Motor neuron (in vitro differentiated cells): Measurements from ENCODE around the gene MSX1. TPM values are rescaled to one million over a fixed set of nuclear protein-coding genes. Genes with fewer than 3 reads are reported as not detected.

Experiments used
- ATAC-seq, 8 experiments: fragments of 200-7000 bp; cut with Tn5 transposase; replicated peaks in 6 of 8; 2 replicates each; pipeline ENCODE4 v1.8.0; 2021; ENCODE audit warnings: mild to moderate bottlenecking in 8 of 8, moderate library complexity in 8 of 8
- H3K27ac ChIP-seq, 2 donors: fragments of 250-450 bp; sonication (Bioruptor Pico); 2 replicates each; pipeline ENCODE4 v1.9.0; 2021; ENCODE audit warnings: antibody characterized with exemption in 2 of 2, mild to moderate bottlenecking in 2 of 2, moderate library complexity in 1 of 2
- H3K4me1 ChIP-seq, 2 donors: fragments of 250-450 bp; sonication (Bioruptor Pico); replicated peaks in 1 of 2; 2 replicates each; pipeline ENCODE4 v1.6.1; 2021; ENCODE audit warnings: antibody characterized with exemption in 2 of 2, mild to moderate bottlenecking in 2 of 2, moderate library complexity in 1 of 2
- H3K4me3 ChIP-seq, 5 donors: fragments of 250-450 bp; sonication (Bioruptor Pico); 2 replicates each; pipeline ENCODE4 v1.9.0; 2021; ENCODE audit warnings: antibody characterized with exemption in 5 of 5, mild to moderate bottlenecking in 5 of 5, moderate library complexity in 4 of 5
- WGBS, 10 experiments: fragments of 450-650 bp; shearing (Covaris generic); methylation state at CpG; one replicate each; pipeline ENCODE4 v1.0.0; 2022; 5-methylcytosine and 5-hydroxymethylcytosine counted together
- in situ Hi-C, 9 experiments: fragments of 400-800 bp; cut with MboI; loops; one replicate each; pipeline ENCODE4 v1.15.0; 2021; ENCODE audit warnings: low sequenced_read_pairs in 9 of 9, low pct_unique_long_range_greater_than_20kb in 2 of 9; ENCODE audit not compliant: unreplicated experiment in 9 of 9
- total RNA-seq, 8 experiments: library from RNA; unstranded; fragments of 300-600 nt; gene quantifications; 2 replicates each; pipeline versions ENCODE4 v1.2.3 to v1.2.4, GENCODE V29; 2022

MSX1 gene
- total RNA-seq, 8 experiments from 2014 or later, result 1.1 to 52.3 (median 5.0) TPM

DNA sequence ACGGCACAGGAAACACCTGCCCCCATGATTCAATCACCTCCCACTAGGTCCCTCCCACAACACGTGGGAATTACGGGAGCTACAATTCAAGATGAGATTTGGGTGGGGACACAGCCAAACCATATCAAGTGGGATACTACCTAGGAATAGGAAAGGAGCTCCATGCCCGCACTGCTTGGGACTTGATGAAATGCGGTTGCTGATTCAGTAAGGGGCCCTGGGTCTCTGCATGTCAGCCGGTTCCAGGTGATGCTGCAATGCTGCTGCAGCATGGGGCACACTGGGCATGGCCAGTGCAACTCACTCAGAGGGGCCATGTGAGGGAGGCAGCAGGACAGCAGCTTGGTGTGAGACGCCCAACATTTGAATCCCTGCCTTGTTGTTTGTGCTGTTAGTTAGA lies 34.0 kb upstream of the MSX1 start:
- Histone ChIP-seq H3K27ac (no peak overlapping the region), H3K4me3 (no peak overlapping the region), H3K4me1 (peaks cover 29 to 50% of the 10 kb centered on the region in 2 donors)
- no peak for ATAC-seq
- WGBS, 10 experiments, result 0 to 89% methylated on average over 1 to 4 of the region's 7 CpGs; no CpG with 5 or more reads in 8 of the 10 experiments
- in situ Hi-C loops, result no loop called here

DNA sequence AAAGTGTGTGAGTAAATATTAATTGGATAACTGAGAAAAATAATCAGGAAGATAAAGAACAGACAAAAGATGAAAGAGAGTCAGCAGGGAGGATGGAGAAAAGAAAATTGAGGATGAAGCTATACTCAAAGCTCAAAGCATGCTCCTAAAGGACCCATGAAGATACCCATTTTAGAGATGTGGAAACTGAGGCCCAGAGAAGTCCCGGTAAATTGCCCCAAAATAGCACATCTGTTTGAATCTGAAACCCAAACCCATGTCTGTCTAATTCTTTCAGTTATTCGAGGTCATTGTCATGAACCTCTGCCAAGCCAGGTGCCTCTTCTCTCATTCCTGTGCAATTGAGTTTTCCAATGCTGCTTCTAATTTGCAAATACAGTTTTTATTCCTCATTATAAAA lies 29.6 kb upstream of the MSX1 start:
- Histone ChIP-seq H3K4me3 (no peak overlapping the region), H3K4me1 (peaks cover 16 to 26% of the 10 kb centered on the region in 2 donors), H3K27ac (no peak overlapping the region)
- no peak for ATAC-seq
- in situ Hi-C loops, result no loop called here
- WGBS, 10 experiments, result 45 to 100% (median 85%) methylated on average over 1 to 2 of the region's 2 CpGs; no CpG with 5 or more reads in 2 of the 10 experiments

GRCh38 chr4:4831266-4831665 lies 28.2 kb upstream of the MSX1 start:
- 71 to 100% (median 98%) methylated on average over 1 to 4 of the region's 7 CpGs; no CpG with 5 or more reads in 2 of the 10 experiments for WGBS, 10 experiments
- no peak for ATAC-seq
- in situ Hi-C loops, result no loop called here

GRCh38 chr4:4831825-4832224 lies 27.6 kb upstream of the MSX1 start:
- H3K4me3 ChIP-seq, result no peak overlapping the region
- WGBS, 10 experiments, result 73 to 100% (median 95%) methylated on average over 2 to 3 of the region's 6 CpGs; no CpG with 5 or more reads in 2 of the 10 experiments

More at GRCh38 chr4:4831266-4831665, 28.2 kb upstream of the MSX1 start:
- no peak overlapping the region for H3K27ac ChIP-seq
- H3K4me3 ChIP-seq, result no peak overlapping the region
- peaks cover 16 to 21% of the 10 kb centered on the region in 2 donors for H3K4me1 ChIP-seq

GRCh38 chr4:4836044-4836443 lies 23.4 kb upstream of the MSX1 start:
- Histone ChIP-seq H3K4me1 (peaks cover 16 to 20% of the 10 kb centered on the region in 2 donors), H3K27ac (no peak overlapping the region), H3K4me3 (no peak overlapping the region)
- no peak for ATAC-seq
- in situ Hi-C loops, result no loop called here
- WGBS, 10 experiments, result 10 to 100% (median 100%) methylated on average over 1 to 3 of the region's 3 CpGs; no CpG with 5 or more reads in 2 of the 10 experiments

More at GRCh38 chr4:4831825-4832224, 27.6 kb upstream of the MSX1 start:
- H3K4me1 ChIP-seq, result peaks cover 14 to 19% of the 10 kb centered on the region in 2 donors
- ATAC-seq, result no peak
- in situ Hi-C loops, result no loop called here
- no peak overlapping the region for H3K27ac ChIP-seq

- Histone ChIP-seq H3K4me1 (peaks cover 16 to 24% of the 10 kb centered on the region in 2 donors), H3K4me3 (no peak overlapping the region), H3K27ac (no peak overlapping the region)
- in situ Hi-C loops, result no loop called here
- WGBS, 10 experiments, result 75 to 100% (median 100%) methylated on average over 1 to 2 of the region's 2 CpGs; no CpG with 5 or more reads in 3 of the 10 experiments
- no peak for ATAC-seq
These were observed 22.1 kb upstream of the MSX1 start for GRCh38 chr4:4837316-4837715.

DNA sequence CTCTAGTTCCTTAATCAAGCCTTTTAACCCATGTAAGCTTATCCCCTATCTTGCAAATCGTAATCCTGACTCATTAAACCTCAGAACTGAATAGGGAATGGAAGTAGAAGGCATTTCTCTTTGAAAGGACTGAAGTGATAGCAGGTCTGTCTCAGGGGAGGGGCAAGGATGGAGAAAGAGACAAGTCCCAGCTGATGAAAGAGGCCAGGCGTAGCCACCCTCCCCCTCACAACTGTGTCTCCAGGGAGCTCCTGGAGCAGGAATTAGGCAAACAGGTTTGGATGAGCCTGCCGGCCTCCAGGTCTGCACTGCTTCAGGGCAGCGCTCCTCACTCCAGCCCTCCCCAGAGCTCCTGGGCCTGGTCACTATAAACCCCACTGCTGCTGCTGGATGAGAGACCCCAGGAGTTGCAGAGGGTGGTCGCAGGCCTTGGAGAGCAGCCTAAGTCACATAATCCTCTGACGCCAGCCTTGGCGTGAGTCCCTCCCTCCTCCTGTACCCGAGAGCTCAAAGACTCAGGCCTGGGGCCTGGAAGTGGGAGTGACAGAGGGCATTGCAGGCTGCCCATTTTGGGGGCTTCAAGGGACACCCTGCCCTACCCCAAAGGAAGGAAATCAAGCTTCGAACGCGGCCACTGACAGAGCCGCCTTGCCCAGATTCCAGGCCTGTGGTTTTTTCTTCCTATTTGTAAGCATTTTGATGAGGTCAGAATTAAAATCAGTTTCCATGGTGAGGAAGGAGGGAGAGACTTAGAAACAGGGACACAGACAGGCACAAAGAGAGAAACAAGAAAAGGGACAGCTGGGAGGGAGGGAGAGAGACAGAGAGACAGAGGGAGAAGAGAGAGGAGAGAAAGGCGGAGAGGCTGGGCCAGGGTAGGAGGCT lies 21.2 kb upstream of the MSX1 start:
- Histone ChIP-seq H3K4me1 (peaks cover 16 to 24% of the 10 kb centered on the region in 2 donors), H3K27ac (peak overlapping the region; percentile 59), H3K4me3 (no peak overlapping the region)
- ATAC-seq, result peak; percentile 47 to 81 (median 75)
- 40 to 92% (median 49%) methylated on average over 1 to 10 of the region's 13 CpGs; no CpG with 5 or more reads in 2 of the 10 experiments for WGBS, 10 experiments
- in situ Hi-C loops, result no loop called here

- ATAC-seq, result peak; percentile 32 to 73 (median 40)
- WGBS, 10 experiments, result 7 to 72% (median 50%) methylated on average over 2 to 7 of the region's 16 CpGs; no CpG with 5 or more reads in 2 of the 10 experiments
These were observed 20.3 kb upstream of the MSX1 start for GRCh38 chr4:4838936-4839810.

GRCh38 chr4:4840351-4840750 lies 19.1 kb upstream of the MSX1 start:
- H3K4me1 ChIP-seq, result peaks cover 22 to 36% of the 10 kb centered on the region in 2 donors
- H3K27ac ChIP-seq, result no peak overlapping the region
- in situ Hi-C loops, result no loop called here
- H3K4me3 ChIP-seq, result no peak overlapping the region
- no peak for ATAC-seq
- WGBS, 10 experiments, result 22 to 80% (median 60%) methylated on average over 1 to 7 of the region's 9 CpGs; no CpG with 5 or more reads in 3 of the 10 experiments

More at GRCh38 chr4:4838936-4839810, 20.3 kb upstream of the MSX1 start:
- peak overlapping the region; percentile 59 for H3K27ac ChIP-seq
- in situ Hi-C loops, result no loop called here
- peaks cover 21 to 33% of the 10 kb centered on the region in 2 donors for H3K4me1 ChIP-seq
- no peak overlapping the region for H3K4me3 ChIP-seq

DNA sequence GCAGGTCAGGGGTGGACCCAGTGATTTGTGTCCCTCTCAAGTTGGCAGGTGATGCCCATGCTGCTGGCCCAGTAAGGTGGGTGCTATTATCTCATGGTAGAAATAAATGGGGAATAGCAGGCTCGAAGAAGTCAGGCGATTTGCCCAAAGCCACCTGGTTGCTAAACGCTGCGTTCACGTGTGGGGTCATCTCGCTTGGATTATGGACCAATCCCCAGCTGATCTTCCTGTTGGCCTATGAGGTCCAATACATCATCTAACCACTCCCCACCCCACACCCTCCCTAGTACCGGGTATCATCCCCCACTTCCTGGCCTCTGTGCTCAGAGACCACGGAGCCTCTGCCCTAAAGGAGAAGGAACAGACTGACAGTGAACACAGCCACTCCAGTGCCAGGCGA lies 18.3 kb upstream of the MSX1 start:
- H3K4me3 ChIP-seq, result no peak overlapping the region
- no peak overlapping the region for H3K27ac ChIP-seq
- 76 to 100% (median 83%) methylated on average over 1 to 5 of the region's 9 CpGs; no CpG with 5 or more reads in 6 of the 10 experiments for WGBS, 10 experiments
- no peak for ATAC-seq
- in situ Hi-C loops, result no loop called here
- H3K4me1 ChIP-seq, result peaks cover 22 to 36% of the 10 kb centered on the region in 2 donors

DNA sequence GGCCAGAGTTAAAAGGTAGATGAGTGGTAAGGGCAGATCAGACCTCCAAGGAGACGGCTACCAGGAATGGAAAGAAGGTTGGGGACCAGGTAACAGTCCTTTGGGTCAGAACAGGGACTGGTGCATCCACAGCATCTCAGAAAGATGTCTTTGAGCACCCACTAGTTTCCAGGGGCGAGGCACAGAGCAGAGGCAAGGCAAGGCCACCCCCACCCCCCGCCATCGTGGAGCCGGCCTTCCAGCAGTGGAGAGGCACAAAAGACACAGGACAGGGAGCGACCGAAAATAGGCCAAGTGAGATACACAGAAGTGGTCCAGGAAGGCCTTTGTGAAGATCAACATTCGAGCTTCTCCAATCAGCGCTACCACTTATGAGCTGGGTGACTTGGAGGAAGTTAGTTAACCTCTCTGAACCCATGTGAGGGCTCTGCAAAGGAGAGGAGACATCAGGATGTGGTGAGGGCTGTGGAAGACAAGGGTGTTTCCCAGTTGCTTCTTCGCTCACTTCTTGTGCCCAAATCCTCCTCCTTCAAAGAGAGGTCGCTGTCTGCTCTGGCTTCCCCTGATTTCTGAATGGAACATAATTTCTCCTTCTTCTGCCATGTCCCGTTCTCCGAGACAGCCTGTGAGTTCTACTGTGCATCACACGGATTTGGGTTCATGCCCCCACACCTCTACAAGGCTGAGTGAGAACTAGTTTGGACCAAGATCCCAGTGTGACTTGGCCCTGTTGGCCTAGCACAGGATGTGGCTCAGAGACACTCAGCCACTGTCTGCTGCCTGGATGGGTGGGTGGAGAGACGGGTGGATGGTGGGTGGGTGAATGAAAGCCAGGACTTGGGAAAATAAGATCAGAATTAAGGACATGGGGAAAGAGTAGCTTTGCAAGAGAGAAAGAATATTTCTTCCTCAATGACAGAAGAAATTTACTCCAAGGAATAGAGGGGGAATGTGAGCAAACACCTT lies 16.7 kb upstream of the MSX1 start:
- Histone ChIP-seq H3K27ac (no peak overlapping the region), H3K4me1 (peaks cover 22 to 31% of the 10 kb centered on the region in 2 donors), H3K4me3 (no peak overlapping the region)
- no peak for ATAC-seq
- in situ Hi-C loops, result no loop called here
- WGBS, 10 experiments, result 54 to 100% (median 86%) methylated on average over 1 to 9 of the region's 15 CpGs; no CpG with 5 or more reads in 2 of the 10 experiments
